ENCODE data around the gene ZBTB7C.

ZBTB7C gene

GRCh38 chr18:48320639-48320945, 88.6 kb downstream of the ZBTB7C start:
- no peak for FAIRE-seq

DNA sequence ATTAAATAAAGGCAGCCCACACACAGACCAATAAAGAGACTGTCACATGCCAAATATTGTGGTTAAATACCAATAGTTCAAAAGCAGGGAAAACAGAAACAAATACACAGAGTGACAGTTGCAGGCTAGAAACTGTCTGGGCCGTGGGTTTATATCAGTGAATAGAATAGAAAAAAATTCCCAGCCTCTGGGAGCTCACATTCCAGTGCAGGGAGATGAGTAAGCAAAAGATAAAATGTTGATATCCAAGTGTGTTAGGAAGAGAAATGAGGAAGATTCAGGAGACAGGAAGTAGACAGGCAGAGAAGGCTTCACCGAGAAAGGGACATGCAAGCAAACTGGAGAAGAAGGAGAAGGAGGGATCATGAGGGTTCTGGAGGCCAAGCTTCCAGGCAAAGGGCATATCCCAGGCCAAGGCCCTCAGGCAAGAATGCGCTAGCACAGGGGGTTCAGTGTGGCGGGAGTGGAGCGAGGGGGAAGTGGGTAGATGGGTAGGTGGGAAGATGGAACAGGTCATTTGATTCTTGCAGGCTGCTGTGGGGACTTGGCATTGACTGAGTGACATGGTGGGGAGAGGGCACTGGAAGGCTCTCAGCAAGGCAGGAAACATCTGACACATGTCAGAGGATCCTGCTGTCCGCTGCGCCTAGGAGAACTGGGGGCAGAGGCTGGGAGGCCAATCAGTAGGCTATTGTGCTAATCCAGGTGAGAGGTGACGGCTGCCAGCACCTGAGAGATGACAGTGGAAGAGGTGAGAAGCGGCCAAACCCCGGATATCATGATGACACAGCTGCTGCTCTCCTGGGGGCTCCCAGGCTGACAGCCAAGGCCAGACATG, 89.2 kb downstream of the ZBTB7C start:
- FAIRE-seq = no peak

GRCh38 chr18:48318436-48318835, 90.7 kb downstream of the ZBTB7C start:
- no peak for FAIRE-seq

GRCh38 chr18:48317781-48318381, 91.3 kb downstream of the ZBTB7C start:
- FAIRE-seq = no peak

- FAIRE-seq = no peak
Observed at GRCh38 chr18:48316177-48316576, 93.0 kb downstream of the ZBTB7C start.

DNA sequence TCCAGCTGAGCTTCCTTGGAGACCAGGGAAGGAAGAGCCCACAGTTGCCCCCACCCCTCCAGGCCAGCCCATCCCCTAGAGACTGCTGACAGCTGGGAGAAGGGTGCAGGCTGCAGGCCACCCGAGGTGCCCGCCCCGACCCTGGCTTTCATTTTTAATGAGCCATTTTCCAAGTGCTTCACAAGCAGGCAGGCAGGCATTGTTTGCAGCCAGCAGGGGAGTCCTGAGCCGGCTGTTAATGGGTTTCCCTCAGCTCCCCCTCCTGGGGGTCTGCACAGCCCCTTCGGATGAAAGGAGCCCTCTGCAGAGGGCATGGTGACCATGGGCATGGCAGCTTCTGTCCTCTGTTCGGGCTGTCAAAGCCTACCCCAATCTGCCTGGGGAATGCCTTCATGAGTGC, 94.5 kb downstream of the ZBTB7C start:
- FAIRE-seq = no peak

DNA sequence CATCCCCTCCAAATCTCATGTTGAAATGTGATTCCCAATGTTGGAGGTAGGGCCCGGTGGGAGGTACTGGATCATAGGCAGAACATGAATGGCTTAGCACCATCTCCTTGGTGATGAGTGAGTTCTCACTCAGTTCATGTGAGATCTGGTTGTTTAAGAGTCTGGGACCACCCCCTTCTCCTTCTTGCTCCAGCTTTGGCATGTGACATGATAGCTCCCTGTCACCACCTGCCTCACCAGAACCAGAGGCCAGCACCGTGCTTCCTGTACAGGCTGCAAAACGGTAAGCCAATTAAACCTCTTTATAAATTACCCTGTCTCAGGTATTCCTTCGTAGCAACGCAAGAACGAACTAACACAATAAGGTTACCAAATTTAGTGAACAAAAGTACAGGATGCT, 95.4 kb downstream of the ZBTB7C start:
- FAIRE-seq = no peak

DNA sequence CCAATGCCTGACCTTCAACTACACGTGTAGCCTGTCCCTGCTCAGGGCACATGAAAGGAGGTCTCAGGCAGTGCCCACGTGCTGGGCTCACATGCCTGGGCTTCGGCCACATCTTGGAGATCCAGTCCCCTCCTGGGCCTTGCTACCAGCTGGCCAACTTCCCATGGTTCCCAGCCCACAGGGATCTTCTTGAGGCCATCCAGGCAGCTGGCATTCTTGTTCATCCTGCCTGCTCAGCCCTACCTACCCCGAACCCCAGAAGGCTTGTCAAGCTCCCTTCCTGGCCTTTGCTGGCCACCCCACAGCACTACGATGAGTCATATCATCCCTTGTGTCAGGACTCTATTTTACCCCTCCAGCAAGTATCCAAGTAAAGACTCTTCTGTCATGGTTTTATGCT, 97.1 kb downstream of the ZBTB7C start:
- no peak for FAIRE-seq

DNA sequence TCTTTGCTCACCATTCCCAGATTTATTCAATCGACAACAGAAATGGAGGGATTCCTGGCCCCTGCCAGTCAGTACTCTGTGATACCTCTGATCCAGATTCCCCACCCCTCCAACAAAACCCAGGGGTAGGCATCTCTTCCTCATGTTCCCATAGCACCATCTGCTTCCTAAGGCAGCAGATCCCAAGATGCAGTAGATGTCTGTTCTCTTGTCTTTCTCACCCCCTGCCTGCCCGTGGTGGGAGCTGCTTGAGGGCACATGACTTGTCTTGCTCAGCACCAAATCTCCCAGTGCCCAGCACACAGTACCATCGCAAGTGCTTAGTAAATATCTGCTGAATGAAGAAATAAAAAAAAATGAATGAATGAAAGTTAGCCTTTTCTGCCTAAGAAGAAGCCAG, 98.2 kb downstream of the ZBTB7C start:
- no peak for FAIRE-seq

- no peak for FAIRE-seq
Observed at GRCh38 chr18:48310353-48310752, 98.8 kb downstream of the ZBTB7C start.

DNA sequence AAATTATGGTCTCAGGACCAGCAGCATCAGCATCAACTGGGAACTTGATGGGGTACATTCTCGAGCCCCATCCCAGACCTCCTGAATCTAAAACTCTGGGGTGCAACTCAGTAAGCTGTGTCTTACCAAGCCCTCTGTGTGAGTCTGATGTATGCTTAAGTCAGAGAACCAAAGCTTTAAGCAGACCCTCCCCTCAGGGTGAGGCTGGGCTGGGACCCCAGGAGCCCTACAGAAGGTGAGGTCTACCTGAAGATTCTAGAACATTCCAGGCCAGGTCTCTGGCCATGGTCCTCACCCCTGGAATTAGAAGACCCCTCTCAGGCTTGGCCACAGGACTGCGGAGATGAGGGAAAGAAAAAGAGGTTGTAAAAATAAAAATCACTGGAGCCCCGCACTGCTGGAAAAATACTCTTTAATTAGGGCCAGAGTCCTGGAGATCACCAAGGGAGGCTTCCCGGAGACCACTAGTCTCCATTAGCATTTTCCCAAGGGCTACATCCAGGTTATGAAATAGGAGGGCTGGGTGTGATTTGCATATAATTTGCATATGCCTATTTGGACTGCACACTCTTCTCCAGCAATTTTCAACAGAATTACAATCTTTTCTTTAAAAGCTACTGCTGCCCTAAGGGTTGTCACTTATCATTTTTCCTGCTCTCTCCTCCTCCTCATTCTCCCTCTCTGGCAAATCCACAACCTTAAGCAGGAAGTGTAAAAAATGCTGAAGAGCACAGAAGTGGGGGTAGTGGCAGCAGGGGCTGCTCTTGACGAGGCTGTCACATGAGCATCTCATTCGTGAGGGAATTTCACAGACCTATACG, 100.2 kb downstream of the ZBTB7C start:
- no peak for FAIRE-seq

DNA sequence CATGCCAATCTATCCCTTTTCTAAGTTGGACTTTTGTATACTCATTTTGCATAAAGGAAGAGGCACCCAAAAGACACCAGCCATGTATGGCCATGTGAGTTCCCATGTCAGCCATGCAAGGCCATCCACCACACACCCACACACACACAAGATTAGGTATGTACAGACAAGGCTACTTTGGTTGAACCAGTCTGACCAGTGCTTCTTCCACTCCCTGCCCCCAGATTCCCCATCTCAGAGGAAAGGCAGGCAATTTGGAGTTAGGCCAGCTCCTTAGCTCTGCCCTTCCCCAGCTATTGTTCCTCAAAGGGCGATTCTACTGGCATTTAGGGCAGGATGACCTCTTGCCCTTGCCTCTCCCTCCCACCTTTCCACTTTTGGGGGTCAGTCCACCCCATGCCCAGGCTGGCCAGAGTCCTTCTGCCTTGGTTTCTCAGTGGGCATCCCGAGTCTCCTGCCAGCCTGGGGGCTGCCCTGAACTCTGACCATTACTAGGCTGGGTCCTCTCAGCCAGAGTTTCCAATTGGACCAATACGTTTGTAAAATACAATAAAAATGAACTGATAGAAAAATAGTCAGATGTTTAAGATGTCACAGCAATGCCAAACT, 101.1 kb downstream of the ZBTB7C start:
- no peak for FAIRE-seq

DNA sequence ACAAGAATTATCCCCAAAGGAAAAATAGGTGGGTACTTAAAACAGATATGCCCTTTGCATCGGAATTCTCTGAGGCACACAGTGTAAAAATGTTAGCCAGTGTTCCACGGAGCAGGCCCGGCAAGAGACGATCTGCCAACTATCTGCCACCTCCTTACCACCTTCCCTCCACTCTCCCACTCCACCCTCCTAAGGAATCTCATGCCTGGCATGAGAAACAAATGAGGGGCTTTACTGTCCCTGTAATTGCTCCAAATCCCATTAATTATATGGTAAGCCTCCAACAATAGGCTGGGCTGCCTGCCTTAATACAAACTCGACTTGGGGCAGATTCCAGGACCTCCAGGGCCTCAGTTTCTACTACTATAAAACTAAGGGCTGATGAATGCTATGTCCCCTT, 102.3 kb downstream of the ZBTB7C start:
- no peak for FAIRE-seq

GRCh38 chr18:48304906-48305693, 104.1 kb downstream of the ZBTB7C start:
- FAIRE-seq = no peak

DNA sequence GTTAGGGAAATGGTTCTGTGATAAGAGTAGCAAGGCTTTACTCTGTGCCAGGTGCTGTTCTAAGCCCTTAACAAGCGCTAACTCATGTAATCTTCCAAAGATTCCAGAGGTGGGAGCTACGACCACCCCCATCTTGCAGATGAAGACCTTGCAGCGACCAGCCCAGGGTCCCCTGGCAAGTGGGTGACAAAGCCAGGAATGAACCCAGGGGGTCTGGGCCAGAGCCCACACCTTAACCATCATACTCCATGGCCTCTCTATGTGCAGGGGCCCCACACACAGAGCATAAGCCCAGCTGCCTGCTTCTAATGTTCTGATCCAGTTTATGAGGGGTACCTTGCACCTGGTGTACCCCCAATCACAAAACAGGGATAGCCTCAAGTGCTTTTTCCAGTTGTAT, 105.3 kb downstream of the ZBTB7C start:
- FAIRE-seq = no peak

GRCh38 chr18:48302736-48303135, 106.4 kb downstream of the ZBTB7C start:
- FAIRE-seq = no peak

DNA sequence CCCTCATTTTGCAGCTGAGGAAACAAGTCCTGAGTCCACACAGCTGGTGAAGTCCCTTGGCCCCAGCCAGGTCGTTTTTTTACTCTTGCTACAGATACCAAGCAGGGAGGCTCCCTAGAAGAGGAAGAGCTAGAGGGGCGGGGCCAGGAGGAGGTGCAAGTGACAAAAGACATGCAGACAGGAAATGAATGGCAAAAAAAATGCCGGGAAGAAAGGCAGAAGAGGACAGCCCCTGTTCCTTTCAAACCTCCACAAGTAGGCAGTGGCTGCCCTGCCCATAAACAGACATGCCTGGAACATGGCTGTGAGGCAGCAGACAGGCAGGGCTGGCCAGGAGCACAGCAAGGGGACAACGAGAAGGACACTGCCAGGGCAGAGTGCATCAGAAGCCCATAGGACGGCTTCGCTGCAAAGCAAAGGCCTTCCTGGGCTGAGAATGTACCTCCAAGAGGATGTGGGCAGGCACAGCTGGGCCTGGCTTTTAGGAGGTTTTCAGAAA, 108.7 kb downstream of the ZBTB7C start:
- FAIRE-seq = no peak

- no peak for FAIRE-seq
Observed at GRCh38 chr18:48297139-48297538, 112.0 kb downstream of the ZBTB7C start.

DNA sequence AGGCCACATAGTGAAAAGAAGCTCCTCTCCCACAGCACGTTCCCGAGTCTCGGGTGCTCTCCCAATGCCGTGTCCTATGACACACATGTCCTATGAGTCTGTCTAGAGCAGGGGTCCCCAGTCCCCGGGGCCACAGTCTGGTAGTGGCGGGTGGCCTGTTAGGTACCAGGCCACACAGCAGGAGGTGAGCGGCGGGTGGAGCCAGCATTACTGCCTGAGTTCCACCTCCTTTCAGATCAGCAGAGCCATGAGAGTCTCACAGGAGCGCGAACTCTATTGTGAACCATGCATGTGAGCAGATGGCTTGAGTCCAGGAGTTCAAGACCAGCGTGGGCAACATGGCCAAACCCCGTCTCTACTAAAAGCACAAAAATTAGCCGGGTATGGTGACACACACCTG, 112.6 kb downstream of the ZBTB7C start:
- FAIRE-seq = no peak

DNA sequence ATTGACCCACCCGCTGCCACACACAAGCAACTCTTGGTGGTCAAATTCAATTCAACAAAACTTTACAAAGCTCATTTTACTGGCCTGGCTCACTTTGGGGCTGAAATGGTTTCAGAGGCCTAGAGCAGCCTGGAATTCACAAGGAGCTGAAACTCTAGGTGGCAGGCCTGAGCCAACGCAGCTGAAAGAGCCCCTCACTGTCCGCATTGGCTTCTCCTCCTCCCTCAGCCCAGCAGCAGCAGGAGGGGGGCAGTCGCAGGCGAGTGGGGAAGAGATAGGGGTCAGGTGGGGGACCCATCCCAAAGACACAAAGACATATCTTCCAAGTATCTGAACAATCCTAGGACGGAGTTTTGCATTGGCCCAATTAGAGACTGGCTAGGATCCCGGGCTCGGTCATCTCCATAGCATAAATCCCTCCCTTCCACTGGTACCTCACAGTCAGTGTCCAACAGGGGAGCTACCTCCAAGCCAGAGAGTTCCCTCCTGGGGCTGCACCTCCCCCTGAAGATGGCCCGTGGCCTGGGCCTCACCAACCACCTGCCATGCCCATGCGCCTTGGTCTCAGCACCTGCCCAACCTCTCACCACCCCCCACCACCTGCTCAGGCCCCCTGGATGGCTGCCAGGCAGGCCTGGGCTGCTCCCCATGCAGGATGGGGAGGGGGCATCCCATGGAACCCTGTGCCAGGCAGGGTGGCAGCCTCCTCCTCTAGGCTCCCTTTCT, 113.4 kb downstream of the ZBTB7C start:
- FAIRE-seq = no peak

DNA sequence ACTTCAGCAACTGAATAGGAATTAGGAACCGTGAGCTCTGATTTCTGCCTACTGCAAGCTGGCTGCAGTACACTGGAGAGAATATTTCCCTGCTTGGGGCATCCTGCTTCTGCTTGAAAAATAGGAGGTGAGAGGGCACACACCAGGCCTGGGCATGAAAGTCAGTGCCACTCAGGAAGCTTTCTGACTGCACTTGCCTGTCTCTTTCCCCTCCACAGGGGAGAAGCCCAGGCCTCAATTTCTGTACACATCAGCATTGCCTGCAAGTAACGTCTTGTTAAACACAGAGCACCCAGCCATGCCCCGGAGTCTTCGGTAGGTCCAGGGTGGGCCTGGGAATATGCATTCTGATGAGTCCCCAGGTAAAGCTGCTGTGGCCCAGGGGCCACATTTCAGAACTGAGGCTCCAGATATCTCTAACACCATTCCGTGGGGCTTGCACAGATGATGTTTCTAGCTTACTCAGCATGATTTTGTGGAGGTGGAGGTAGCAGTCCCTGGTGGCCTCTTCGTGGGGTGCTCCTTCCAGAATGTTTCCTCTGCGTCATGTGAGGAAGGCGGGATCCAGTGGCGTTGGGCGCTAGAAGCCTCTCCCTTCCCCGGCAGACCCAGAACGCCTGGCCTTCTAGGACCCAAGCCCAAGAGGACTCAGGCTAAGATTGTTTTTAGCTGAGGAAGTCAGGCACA, 114.1 kb downstream of the ZBTB7C start:
- no peak for FAIRE-seq
